Activated naive CD4-positive, alpha-beta T cell treated with anti-CD3 and anti-CD28 coated beads, Interleukin-2, amount 50 U/mL, for 72 hours (primary cell): ENCODE measurements around the gene AKAP12. TPM values are rescaled to one million over a fixed set of nuclear protein-coding genes. Genes with fewer than 3 reads are reported as not detected.

ENCODE experiments used
- ATAC-seq, 2 donors: fragments of 150-1000 bp; cut with Tn5 transposase; 2 replicates each; pipeline ENCODE4 v1.10.0; 2021; ENCODE audit warnings: mild to moderate bottlenecking in 2 of 2, moderate library complexity in 2 of 2
- DNase-seq, 2 donors: peaks; one replicate each; pipeline ENCODE4 v3.0.0; 2021 to 2022; ENCODE audit warnings: low spot score in 2 of 2
- H3K27ac Mint-ChIP-seq, 2 donors: one replicate each; pipeline ENCODE4 v1.8.0; 2022; ENCODE audit warnings: mild to moderate bottlenecking in 2 of 2, mixed read lengths in 2 of 2
- H3K36me3 Mint-ChIP-seq, 2 donors: one replicate each; pipeline ENCODE4 v1.8.0; 2022; ENCODE audit warnings: mixed read lengths in 2 of 2
- H3K9me3 Mint-ChIP-seq, 2 donors: one replicate each; pipeline ENCODE4 v1.8.0; 2022; ENCODE audit warnings: mixed read lengths in 2 of 2
- total RNA-seq, 2 donors: library from RNA; stranded (reverse); gene quantifications; one replicate each; pipeline ENCODE4 v1.2.3, GENCODE V29; 2022

AKAP12 gene
- total RNA-seq, 2 donors from 2014 or later: 0.36 to 1.4 TPM

DNA sequence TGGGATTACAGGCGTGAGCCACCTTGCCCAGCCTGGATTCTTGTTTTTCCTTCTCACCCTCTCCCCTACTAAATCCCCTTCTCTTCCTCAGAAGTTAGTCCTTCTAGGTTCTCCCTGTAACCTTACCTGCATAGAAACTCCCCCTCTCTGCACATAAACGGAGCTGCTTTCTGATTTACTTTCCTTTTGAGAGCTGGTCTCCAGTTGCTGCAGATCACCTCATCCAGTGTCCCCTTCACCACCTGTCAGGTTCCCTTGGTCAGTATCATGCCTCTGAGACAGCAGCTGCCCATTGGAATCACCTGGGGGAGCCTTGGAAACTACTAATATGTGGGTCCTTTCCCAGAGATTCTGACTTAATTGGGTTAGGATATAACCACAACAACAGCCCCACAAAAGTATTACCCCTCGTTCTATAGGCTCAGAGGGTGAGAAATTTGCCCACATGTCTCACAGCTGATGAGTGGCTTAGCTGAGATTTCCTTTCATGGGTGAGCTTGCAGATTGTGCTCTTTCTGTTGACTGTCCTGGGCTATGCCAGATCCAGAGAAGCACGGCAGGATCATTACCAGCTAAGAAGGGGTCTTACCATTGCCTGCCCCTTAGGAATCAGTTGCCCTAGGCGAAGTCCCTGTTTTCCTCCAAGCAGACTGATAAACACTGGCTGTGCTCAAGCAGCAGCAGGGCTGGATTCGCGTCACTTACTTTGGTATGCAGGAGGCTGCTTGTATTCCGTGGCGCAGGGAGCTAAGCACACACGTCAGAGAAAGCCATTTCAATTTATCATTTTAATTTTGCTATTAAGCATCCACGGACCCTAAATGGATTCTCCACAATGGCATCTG lies 51.3 kb downstream of the AKAP12 start:
- no peak overlapping the region for H3K27ac Mint-ChIP-seq
- H3K9me3 Mint-ChIP-seq: no peaks in the 10 kb centered on the region
- ATAC-seq: no peak
- no peaks in the 10 kb centered on the region for H3K36me3 Mint-ChIP-seq
- DNase-seq: no peak

GRCh38 chr6:151291722-151292059 lies 51.9 kb downstream of the AKAP12 start:
- H3K27ac Mint-ChIP-seq: no peak overlapping the region
- ATAC-seq: no peak

DNA sequence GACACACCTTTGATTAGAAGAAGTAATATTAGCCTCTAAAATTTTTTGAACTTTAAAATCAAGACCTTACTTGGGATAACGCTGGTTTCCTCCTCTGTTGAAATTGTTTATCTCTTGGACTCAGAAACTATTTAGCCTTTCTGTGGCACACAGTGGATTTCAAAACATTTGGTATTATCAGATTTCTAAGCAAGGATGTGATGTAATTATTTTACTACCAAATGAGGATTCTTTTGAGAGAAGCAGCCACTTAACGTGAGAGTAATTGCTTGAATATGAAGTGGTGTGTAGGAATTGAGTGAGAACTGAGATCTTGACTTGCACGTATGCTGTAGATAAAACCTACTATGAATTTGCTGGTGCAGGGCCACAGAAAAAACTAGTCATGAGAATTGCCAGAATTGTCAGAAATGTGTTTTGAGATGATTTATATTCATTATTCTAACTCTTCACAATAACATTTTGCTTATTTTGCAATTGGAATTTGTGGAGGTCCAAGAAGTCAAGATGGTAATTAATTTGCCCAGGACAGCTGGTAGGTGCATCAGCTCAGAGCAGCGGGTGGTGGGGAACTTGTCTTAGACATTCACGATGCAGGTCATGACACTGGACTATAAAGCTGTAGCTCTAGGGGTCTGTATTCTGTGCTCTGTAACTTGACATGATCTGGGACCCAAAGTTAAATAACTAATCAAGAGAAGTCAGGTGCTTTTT lies 53.4 kb downstream of the AKAP12 start:
- Mint-ChIP-seq H3K36me3 (no peaks in the 10 kb centered on the region), H3K27ac (no peak overlapping the region), H3K9me3 (no peaks in the 10 kb centered on the region)
- ATAC-seq: no peak
- DNase-seq: no peak

More at GRCh38 chr6:151291722-151292059, 51.9 kb downstream of the AKAP12 start:
- Mint-ChIP-seq H3K36me3 (no peaks in the 10 kb centered on the region), H3K9me3 (no peaks in the 10 kb centered on the region)
- DNase-seq: no peak

DNA sequence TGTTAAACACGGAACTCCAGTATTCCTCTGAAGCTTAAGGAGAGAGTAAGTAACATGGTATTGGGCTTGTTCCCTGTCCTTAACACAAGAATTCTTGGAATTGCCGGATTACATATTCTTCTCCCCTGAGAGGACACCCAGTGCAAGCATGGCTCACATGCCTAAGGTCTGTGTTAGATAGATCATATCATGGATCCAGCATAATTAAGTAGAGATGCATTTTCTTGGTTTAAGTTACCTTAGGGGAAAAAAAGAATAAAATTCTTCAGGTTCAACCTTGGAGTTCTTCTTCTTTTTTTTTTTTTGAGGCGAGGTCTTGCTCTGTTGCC lies 53.9 kb downstream of the AKAP12 start:
- H3K27ac Mint-ChIP-seq: no peak overlapping the region
- H3K36me3 Mint-ChIP-seq: no peaks in the 10 kb centered on the region
- no peaks in the 10 kb centered on the region for H3K9me3 Mint-ChIP-seq
- no peak for ATAC-seq
- no peak for DNase-seq

DNA sequence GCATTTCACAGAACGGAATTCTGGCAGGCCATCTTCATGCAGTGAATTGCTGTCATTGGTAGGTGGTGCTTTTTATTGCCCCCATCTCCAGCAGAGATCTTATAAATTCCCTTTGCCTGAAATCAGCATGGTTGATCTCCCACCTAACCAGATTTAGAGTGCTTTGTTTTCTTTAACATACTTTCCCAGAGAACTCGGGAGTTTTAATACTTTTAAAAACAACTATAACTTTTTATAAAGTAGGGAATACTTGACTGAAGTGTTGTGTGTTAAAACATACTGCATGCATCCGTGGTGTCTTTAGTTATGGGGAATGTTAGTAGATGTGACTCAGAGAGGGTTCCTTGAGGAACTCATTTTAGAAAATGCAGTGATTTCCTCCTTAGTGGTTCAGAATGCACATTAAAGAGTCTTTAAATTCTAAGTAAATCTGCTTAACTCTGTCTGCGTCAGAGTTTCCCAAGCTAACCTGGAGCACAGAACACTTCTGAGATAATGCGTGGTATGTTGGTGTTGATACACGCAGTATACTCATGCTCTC lies 54.9 kb downstream of the AKAP12 start:
- Mint-ChIP-seq H3K27ac (no peak overlapping the region), H3K9me3 (no peaks in the 10 kb centered on the region), H3K36me3 (no peaks in the 10 kb centered on the region)
- ATAC-seq: no peak
- DNase-seq: no peak

DNA sequence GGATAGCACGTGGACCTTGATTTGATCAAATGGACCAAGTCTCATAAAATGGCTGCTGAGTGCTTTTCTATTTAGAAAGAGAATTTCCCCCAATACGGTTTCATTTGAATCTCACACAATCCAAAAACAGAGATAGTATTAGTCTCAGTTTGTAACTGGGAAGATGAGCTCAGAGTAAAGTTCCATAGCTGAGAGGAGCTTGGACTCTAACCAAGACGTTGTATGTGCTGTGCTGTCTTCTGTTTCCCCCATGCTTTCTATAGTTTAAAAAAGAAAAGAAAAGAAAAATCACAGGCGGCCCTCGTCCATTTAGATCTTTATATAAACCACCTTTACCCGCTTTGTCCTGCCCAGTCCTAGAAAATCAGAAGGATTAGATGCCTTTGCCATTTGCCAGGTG lies 58.1 kb downstream of the AKAP12 start:
- no peak for ATAC-seq
- H3K27ac Mint-ChIP-seq: no peak overlapping the region
- DNase-seq: no peak
- no peaks in the 10 kb centered on the region for H3K36me3 Mint-ChIP-seq
- no peaks in the 10 kb centered on the region for H3K9me3 Mint-ChIP-seq

DNA sequence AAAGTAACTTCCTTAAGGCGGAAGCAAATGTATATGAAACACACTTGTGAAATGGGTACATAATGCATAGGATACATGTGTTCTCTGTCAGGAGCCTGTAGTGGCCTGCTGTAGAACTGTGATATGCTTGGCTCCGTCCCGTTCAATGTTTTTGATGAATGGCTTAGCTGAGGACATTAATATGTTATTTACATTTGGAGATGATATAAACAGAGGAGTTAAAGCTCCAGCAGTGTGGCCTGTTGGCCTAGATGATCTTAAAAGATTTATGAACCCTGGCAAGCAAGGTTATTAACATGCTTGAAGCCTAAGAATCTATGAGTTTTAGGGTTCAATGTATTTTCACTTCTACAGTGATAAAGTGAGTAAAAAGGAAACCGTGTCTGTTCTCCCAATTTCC lies 59.2 kb downstream of the AKAP12 start:
- no peaks in the 10 kb centered on the region for H3K36me3 Mint-ChIP-seq
- no peak for ATAC-seq
- no peaks in the 10 kb centered on the region for H3K9me3 Mint-ChIP-seq
- no peak for DNase-seq
- no peak overlapping the region for H3K27ac Mint-ChIP-seq

DNA sequence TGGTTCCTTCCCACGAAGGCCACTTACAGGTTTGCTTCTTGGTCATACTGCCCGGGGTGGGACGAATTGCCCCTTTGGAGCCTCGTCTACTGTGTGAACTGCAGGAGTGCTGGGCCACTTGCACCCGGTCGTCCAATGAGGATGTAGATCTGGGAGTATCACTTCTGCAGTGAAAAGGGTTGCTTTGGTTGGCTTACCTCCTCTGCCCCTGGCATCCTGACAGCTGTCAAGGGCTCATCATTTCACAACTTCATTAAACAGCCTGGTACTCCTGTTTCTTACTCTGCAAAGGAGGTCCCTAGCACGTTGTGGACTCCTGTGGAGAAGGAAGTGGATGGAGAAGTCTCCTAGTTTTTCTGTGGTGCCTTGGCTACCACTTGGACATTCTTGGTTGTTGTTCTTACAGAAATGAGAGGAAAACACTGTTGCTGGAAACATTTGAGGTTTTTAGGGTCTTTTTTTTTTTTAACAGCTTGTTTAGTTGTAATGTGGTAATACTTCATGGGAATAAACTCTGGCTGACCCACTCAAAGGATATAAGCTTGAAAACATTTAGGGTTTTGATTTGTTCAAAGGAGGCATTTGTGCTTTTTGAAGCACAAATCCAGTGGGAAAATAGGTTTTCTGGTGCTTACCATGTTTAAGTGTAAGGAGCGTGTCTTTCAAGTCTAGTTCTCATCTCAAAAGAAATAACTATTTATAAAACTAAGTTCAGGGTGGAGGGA lies 60.7 kb downstream of the AKAP12 start:
- ATAC-seq (no peak), DNase-seq (no peak)
- H3K27ac Mint-ChIP-seq: no peak overlapping the region
- no peaks in the 10 kb centered on the region for H3K36me3 Mint-ChIP-seq
- no peaks in the 10 kb centered on the region for H3K9me3 Mint-ChIP-seq

- ATAC-seq (no peak), DNase-seq (no peak)
- no peaks in the 10 kb centered on the region for H3K9me3 Mint-ChIP-seq
- no peak overlapping the region for H3K27ac Mint-ChIP-seq
- H3K36me3 Mint-ChIP-seq: no peaks in the 10 kb centered on the region
Observed at GRCh38 chr6:151301547-151301946, 61.8 kb downstream of the AKAP12 start.

- no peaks in the 10 kb centered on the region for H3K36me3 Mint-ChIP-seq
- no peak for DNase-seq
- H3K9me3 Mint-ChIP-seq: no peaks in the 10 kb centered on the region
- H3K27ac Mint-ChIP-seq: no peak overlapping the region
- ATAC-seq: no peak
Observed at GRCh38 chr6:151303231-151303630, 63.5 kb downstream of the AKAP12 start.

DNA sequence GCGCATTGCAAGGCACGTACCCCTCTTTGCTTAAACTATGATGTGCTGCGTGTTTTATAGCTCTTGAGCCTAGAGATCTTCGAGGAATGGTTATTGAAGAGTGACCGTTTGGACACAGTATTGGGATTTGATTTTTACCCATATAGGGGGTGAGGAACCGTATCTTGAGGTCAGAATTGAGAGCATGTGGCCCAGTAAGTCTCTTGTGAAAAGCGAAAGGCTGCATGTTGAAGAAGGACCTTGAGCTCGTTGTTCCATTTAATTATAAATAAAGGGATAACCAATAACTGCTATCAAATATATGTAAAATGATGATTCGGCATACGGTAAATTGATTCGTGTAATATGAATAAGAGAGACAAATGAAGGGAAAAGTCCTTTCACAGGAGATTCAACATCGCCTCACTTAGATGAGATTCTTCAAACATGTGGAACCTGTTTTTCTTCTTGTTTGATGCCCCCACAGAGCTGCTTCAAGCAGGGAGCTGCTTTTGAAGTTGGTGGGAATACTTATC lies 66.6 kb downstream of the AKAP12 start:
- no peak for DNase-seq
- Mint-ChIP-seq H3K9me3 (no peaks in the 10 kb centered on the region), H3K27ac (no peak overlapping the region), H3K36me3 (no peaks in the 10 kb centered on the region)
- ATAC-seq: no peak

- DNase-seq: no peak
- ATAC-seq: no peak
- H3K9me3 Mint-ChIP-seq: no peaks in the 10 kb centered on the region
- no peaks in the 10 kb centered on the region for H3K36me3 Mint-ChIP-seq
- H3K27ac Mint-ChIP-seq: no peak overlapping the region
Observed at GRCh38 chr6:151307501-151307900, 67.7 kb downstream of the AKAP12 start.

GRCh38 chr6:151309619-151310018 lies 69.9 kb downstream of the AKAP12 start:
- no peak for DNase-seq
- no peaks in the 10 kb centered on the region for H3K36me3 Mint-ChIP-seq
- ATAC-seq: no peak
- no peaks in the 10 kb centered on the region for H3K9me3 Mint-ChIP-seq
- no peak overlapping the region for H3K27ac Mint-ChIP-seq

DNA sequence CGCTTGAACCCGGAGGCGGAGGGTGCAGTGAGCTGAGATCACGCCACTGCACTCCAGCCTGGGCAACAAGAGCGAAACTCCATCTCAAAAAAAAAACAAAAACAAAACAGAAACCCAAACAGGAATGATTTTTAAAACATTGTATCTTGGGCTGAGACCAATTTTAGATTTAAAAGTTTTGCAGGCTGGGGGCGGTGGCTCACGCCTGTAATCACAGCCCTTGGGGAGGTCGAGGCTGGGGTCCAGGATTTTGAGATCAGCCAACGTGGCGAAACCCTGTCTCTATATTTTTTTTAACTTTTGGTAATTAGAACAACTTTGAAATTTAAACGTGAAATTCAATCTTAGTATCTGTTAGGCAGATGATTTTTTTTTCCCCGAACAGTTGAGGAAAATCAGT lies 70.5 kb downstream of the AKAP12 start:
- Mint-ChIP-seq H3K9me3 (no peaks in the 10 kb centered on the region), H3K27ac (no peak overlapping the region), H3K36me3 (no peaks in the 10 kb centered on the region)
- ATAC-seq (no peak), DNase-seq (no peak)

- H3K9me3 Mint-ChIP-seq: peaks cover 5 to 6% of the 10 kb centered on the region in 2 donors
- DNase-seq: no peak
- peaks cover 0 to 8% of the 10 kb centered on the region in 2 donors for H3K36me3 Mint-ChIP-seq
- H3K27ac Mint-ChIP-seq: no peak overlapping the region
- no peak for ATAC-seq
Observed at GRCh38 chr6:151310852-151311767, 71.3 kb downstream of the AKAP12 start.

GRCh38 chr6:151313066-151313491 lies 73.3 kb downstream of the AKAP12 start:
- Mint-ChIP-seq H3K36me3 (peaks cover 0 to 11% of the 10 kb centered on the region in 2 donors), H3K9me3 (peaks cover 9 to 10% of the 10 kb centered on the region in 2 donors), H3K27ac (no peak overlapping the region)
- ATAC-seq (no peak), DNase-seq (no peak)
